Nephron (organoid): ENCODE measurements around the gene ZNF157.

Experiments used
- H3K27ac Mint-ChIP-seq, 3 experiments: 2 replicates each; pipeline ENCODE4 v1.8.0; 2020; ENCODE audit warnings: mixed read lengths in 3 of 3, mild to moderate bottlenecking in 2 of 3, moderate library complexity in 1 of 3
- H3K27me3 Mint-ChIP-seq: 2 replicates; pipeline ENCODE4 v1.8.0; 2021; ENCODE audit warnings: low read depth, mild to moderate bottlenecking, moderate library complexity, mixed read lengths
- H3K36me3 Mint-ChIP-seq: 2 replicates; pipeline ENCODE4 v1.8.0; 2020; ENCODE audit warnings: low read depth, mixed read lengths
- H3K4me1 Mint-ChIP-seq: 2 replicates; pipeline ENCODE4 v1.8.0; 2020; ENCODE audit warnings: mixed read lengths
- H3K4me3 Mint-ChIP-seq, 3 experiments: 2 replicates each; pipeline ENCODE4 v1.8.0; 2020; ENCODE audit warnings: mild to moderate bottlenecking in 3 of 3, mixed read lengths in 3 of 3, moderate library complexity in 2 of 3
- H3K9me3 Mint-ChIP-seq: 2 replicates; pipeline ENCODE4 v1.8.0; 2020; ENCODE audit warnings: mixed read lengths
- CTCF ChIP-seq, 3 experiments: fragments of 200-600 bp; sonication (generic); IDR thresholded peaks; one replicate each; pipeline ENCODE4 v1.5.0; 2021; ENCODE audit warnings: antibody characterized with exemption in 3 of 3; ENCODE audit not compliant: unreplicated experiment in 3 of 3

ZNF157 gene

GRCh38 chrX:47420962-47421361 is 50.6 kb downstream of the ZNF157 start:
- Mint-ChIP-seq H3K4me1 (no peaks in the 10 kb centered on the region), H3K36me3 (peaks cover 16% of the 10 kb centered on the region), H3K9me3 (peaks cover 43% of the 10 kb centered on the region), H3K4me3 (no peak overlapping the region), H3K27me3 (no peaks in the 10 kb centered on the region), H3K27ac (no peak overlapping the region)
- TF ChIP-seq CTCF (IDR thresholded peaks at IDR 0.05; ENCODE audit: unreplicated experiment in 3 of 3): no peak

DNA sequence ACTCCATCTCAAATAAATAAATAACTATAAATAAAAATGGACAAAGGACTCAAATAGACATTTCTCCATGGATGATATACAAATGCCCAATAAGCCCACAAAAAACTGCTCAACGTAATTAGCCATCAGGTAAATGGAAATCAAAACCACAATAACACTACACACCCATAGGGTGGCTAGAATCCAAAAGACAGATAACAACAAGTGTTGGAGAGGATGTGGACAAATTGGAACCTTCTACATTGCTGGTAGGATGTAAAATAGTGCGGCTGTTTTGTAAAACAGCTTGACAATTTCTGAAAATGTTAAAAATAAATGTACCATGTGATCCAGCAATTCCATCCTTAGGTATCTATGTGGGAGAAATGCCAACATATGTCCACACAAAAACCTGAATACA is 52.1 kb downstream of the ZNF157 start:
- Mint-ChIP-seq H3K36me3 (peaks cover 8% of the 10 kb centered on the region), H3K4me1 (no peaks in the 10 kb centered on the region), H3K27me3 (no peaks in the 10 kb centered on the region), H3K27ac (no peak overlapping the region), H3K9me3 (peaks cover 42% of the 10 kb centered on the region), H3K4me3 (no peak overlapping the region)
- TF ChIP-seq CTCF (IDR thresholded peaks at IDR 0.05; ENCODE audit: unreplicated experiment in 3 of 3): no peak

GRCh38 chrX:47430925-47431324 is 60.5 kb downstream of the ZNF157 start:
- H3K4me1 Mint-ChIP-seq: no peaks in the 10 kb centered on the region
- TF ChIP-seq CTCF (IDR thresholded peaks at IDR 0.05; ENCODE audit: unreplicated experiment in 3 of 3): no peak
- H3K27ac Mint-ChIP-seq: no peak overlapping the region
- peaks cover 3% of the 10 kb centered on the region for H3K36me3 Mint-ChIP-seq
- no peaks in the 10 kb centered on the region for H3K27me3 Mint-ChIP-seq
- H3K9me3 Mint-ChIP-seq: peaks cover 18% of the 10 kb centered on the region
- no peak overlapping the region for H3K4me3 Mint-ChIP-seq

DNA sequence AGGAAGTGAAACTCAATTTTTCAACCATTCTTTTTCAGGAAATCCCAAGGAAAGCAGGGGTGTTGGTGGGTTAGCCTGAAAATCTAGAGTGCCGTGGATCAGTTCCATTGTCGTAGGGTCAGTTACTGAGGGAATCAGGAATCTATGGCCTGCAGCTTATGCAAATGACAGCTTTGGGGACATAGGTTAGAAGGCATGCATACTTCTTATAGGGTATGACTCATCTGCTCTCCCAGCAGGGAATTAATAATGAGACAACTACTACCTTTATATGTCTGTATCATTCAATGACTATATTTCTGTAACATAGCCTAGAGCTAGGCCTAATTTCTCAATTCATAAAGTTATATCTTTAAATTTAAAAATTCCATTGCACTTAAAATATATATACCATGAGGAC is 76.1 kb downstream of the ZNF157 start:
- Mint-ChIP-seq H3K9me3 (peaks cover 68% of the 10 kb centered on the region), H3K36me3 (peaks cover 68% of the 10 kb centered on the region), H3K27ac (no peak overlapping the region), H3K4me1 (no peaks in the 10 kb centered on the region), H3K27me3 (no peaks in the 10 kb centered on the region), H3K4me3 (no peak overlapping the region)
- TF ChIP-seq CTCF (IDR thresholded peaks at IDR 0.05; ENCODE audit: unreplicated experiment in 3 of 3): no peak

- H3K27me3 Mint-ChIP-seq: no peaks in the 10 kb centered on the region
These were observed 76.6 kb downstream of the ZNF157 start for GRCh38 chrX:47446971-47447370.

More at GRCh38 chrX:47446971-47447370, 76.6 kb downstream of the ZNF157 start:
- Mint-ChIP-seq H3K9me3 (peaks cover 69% of the 10 kb centered on the region), H3K4me1 (no peaks in the 10 kb centered on the region), H3K36me3 (peaks cover 72% of the 10 kb centered on the region), H3K27ac (no peak overlapping the region), H3K4me3 (no peak overlapping the region)
- no peak for TF ChIP-seq CTCF (IDR thresholded peaks at IDR 0.05; ENCODE audit: unreplicated experiment in 3 of 3)
